H1 (cell line): ENCODE results near the gene SLC48A1. TPM values are rescaled to one million over a fixed set of nuclear protein-coding genes. Genes with fewer than 3 reads are reported as not detected.

Experiments
- CTCF ChIA-PET: fragments of 300-600 bp; sonication (Branson Sonifier 250); formaldehyde crosslinking; loops from one replicate; lab custom pipeline; 2021; ENCODE audit not compliant: partially characterized antibody; lab: Charles Lee
- POLR2A ChIA-PET: fragments of 300-600 bp; sonication (Branson Sonifier 250); formaldehyde crosslinking; loops from one replicate; lab custom pipeline; 2021; ENCODE audit warnings: inconsistent platforms; ENCODE audit not compliant: partially characterized antibody; lab: Charles Lee
- DNase-seq, 2 experiments: peaks; one replicate each; pipeline versions ENCODE4 v3.0.0 to v3.0.0-alpha.2; 2010 to 2022; ENCODE audit warnings: low spot score in 2 of 2, low read depth in 1 of 2, mixed read lengths in 1 of 2
- FAIRE-seq: peaks from 2 replicates; lab custom pipeline; 2011; peaks lifted over from hg19 to GRCh38; lab: Jason Lieb, UNC
- H2AFZ ChIP-seq: 2 replicates; pipeline ENCODE4 v1.8.1; 2012; ENCODE audit warnings: low read length, inconsistent platforms
- H2AK5ac ChIP-seq: 2 replicates; pipeline ENCODE4 v1.6.1; 2013; ENCODE audit warnings: low read depth, low read length
- H2BK120ac ChIP-seq: replicated peaks from 2 replicates; pipeline ENCODE3; 2013; ENCODE audit warnings: low read depth, low read length, inconsistent platforms
- H2BK12ac ChIP-seq: 2 replicates; pipeline ENCODE4 v1.6.1; 2013; ENCODE audit warnings: low read depth, low read length
- H2BK15ac ChIP-seq: 2 replicates; pipeline ENCODE4 v1.6.1; 2013; ENCODE audit warnings: low read length
- H2BK20ac ChIP-seq: 2 replicates; pipeline ENCODE4 v1.6.1; 2013; ENCODE audit warnings: low read length
- H2BK5ac ChIP-seq: 2 replicates; pipeline ENCODE4 v1.6.1; 2013; ENCODE audit warnings: low read depth, low read length
- H3K14ac ChIP-seq: 2 replicates; pipeline ENCODE4 v1.6.1; 2013; ENCODE audit warnings: inconsistent platforms; ENCODE audit not compliant: insufficient read length
- H3K18ac ChIP-seq: 2 replicates; pipeline ENCODE4 v1.6.1; 2013; ENCODE audit warnings: low read length; ENCODE audit errors: extremely low read depth
- H3K23ac ChIP-seq: 2 replicates; pipeline ENCODE4 v1.6.1; 2013; ENCODE audit warnings: inconsistent platforms; ENCODE audit not compliant: insufficient read length
- H3K23me2 ChIP-seq: 2 replicates; pipeline ENCODE4 v1.6.1; 2013; ENCODE audit warnings: low read depth, low read length
- H3K27ac ChIP-seq: 2 replicates; pipeline ENCODE4 v1.6.1; 2011; ENCODE audit warnings: low read depth, low read length, inconsistent platforms
- H3K27me3 ChIP-seq, 4 experiments: replicated peaks in 1 of 4; 1 replicate in 1 of 4; 2 replicates in 3 of 4; pipeline versions ENCODE4 v1.6.1 to v1.8.1; 2011 to 2013; ENCODE audit warnings: low read length in 3 of 4, mild to moderate bottlenecking in 3 of 4, inconsistent platforms in 2 of 4, mixed read lengths in 2 of 4, moderate library complexity in 1 of 4; ENCODE audit not compliant: control insufficient read depth in 3 of 4, insufficient read depth in 3 of 4; ENCODE audit errors: extremely low read depth in 1 of 4
- H3K36me3 ChIP-seq, 4 experiments: 2 replicates each; pipeline versions ENCODE4 v1.6.1 to v1.8.1; 2011 to 2013; ENCODE audit warnings: mild to moderate bottlenecking in 4 of 4, low read length in 3 of 4, moderate library complexity in 2 of 4, control low read depth in 1 of 4, inconsistent platforms in 1 of 4; ENCODE audit not compliant: insufficient read depth in 4 of 4, control insufficient read depth in 2 of 4
- H3K4ac ChIP-seq: replicated peaks from 2 replicates; pipeline ENCODE3; 2013; ENCODE audit warnings: low read length, low read depth, mixed read lengths, inconsistent platforms; ENCODE audit not compliant: insufficient read length
- H3K4me1 ChIP-seq, 4 experiments: replicated peaks in 1 of 4; 1 replicate in 1 of 4; 2 replicates in 3 of 4; pipeline versions ENCODE4 v1.6.1 to v1.8.1; 2011 to 2013; ENCODE audit warnings: low read length in 3 of 4, inconsistent platforms in 2 of 4, mixed read lengths in 1 of 4; ENCODE audit not compliant: insufficient read depth in 4 of 4, control insufficient read depth in 3 of 4
- H3K4me2 ChIP-seq, 2 experiments: 2 replicates each; pipeline versions ENCODE4 v1.6.1 to v1.8.1; 2011 to 2013; ENCODE audit warnings: low read depth in 2 of 2, low read length in 2 of 2, control low read depth in 1 of 2, inconsistent platforms in 1 of 2, mild to moderate bottlenecking in 1 of 2; ENCODE audit not compliant: insufficient read depth in 1 of 2
- H3K4me3 ChIP-seq, 4 experiments: fragments of 200-600, 300-600 bp in 1 of 4; sonication (generic), shearing (Covaris generic), sonication (Bioruptor Twin) in 1 of 4; 2 replicates each; pipeline versions ENCODE4 v1.5.1 to v1.8.1; 2011 to 2016; ENCODE audit warnings: low read length in 4 of 4, low read depth in 3 of 4, control low read depth in 2 of 4, inconsistent platforms in 2 of 4, mild to moderate bottlenecking in 2 of 4, mixed read lengths in 1 of 4, moderate library complexity in 1 of 4; ENCODE audit not compliant: insufficient read depth in 2 of 4; ENCODE audit errors: extremely low read depth in 1 of 4
- H3K56ac ChIP-seq: replicated peaks from 2 replicates; pipeline ENCODE3; 2013; ENCODE audit warnings: low read depth, mild to moderate bottlenecking, mixed read lengths, low read length, inconsistent platforms; ENCODE audit not compliant: insufficient read length
- H3K79me1 ChIP-seq: 2 replicates; pipeline ENCODE4 v1.6.1; 2013; ENCODE audit warnings: low read depth, low read length, control low read depth
- H3K79me2 ChIP-seq, 2 experiments: 2 replicates each; pipeline versions ENCODE4 v1.6.1 to v1.8.1; 2012 to 2013; ENCODE audit warnings: low read length in 2 of 2, mild to moderate bottlenecking in 2 of 2, inconsistent platforms in 1 of 2; ENCODE audit not compliant: insufficient read depth in 2 of 2, control insufficient read depth in 1 of 2
- H3K9ac ChIP-seq, 4 experiments: replicated peaks in 1 of 4; 1 replicate in 1 of 4; 2 replicates in 3 of 4; pipeline versions ENCODE4 v1.6.1 to v1.8.1; 2011 to 2013; ENCODE audit warnings: low read depth in 3 of 4, low read length in 3 of 4, control low read depth in 2 of 4, mild to moderate bottlenecking in 2 of 4, moderate library complexity in 2 of 4, inconsistent platforms in 1 of 4; ENCODE audit errors: extremely low read depth in 1 of 4
- H3K9me3 ChIP-seq, 2 experiments: 2 replicates each; pipeline versions ENCODE4 v1.6.1 to v1.8.1; 2012 to 2013; ENCODE audit warnings: mild to moderate bottlenecking in 2 of 2, moderate library complexity in 2 of 2, control low read depth in 1 of 2, inconsistent platforms in 1 of 2, low read depth in 1 of 2, low read length in 1 of 2, mixed read lengths in 1 of 2; ENCODE audit not compliant: insufficient read depth in 2 of 2
- H4K20me1 ChIP-seq, 2 experiments: replicated peaks in 1 of 2; 2 replicates each; pipeline versions ENCODE3 to v1.8.1; 2011 to 2013; ENCODE audit warnings: inconsistent platforms in 2 of 2, low read length in 2 of 2, mild to moderate bottlenecking in 1 of 2; ENCODE audit not compliant: insufficient read depth in 2 of 2, control insufficient read depth in 1 of 2
- H4K5ac ChIP-seq: 2 replicates; pipeline ENCODE4 v1.6.1; 2013; ENCODE audit warnings: low read length, low read depth, mixed read lengths, inconsistent platforms; ENCODE audit not compliant: insufficient read length
- H4K8ac ChIP-seq: 2 replicates; pipeline ENCODE4 v1.8.0; 2013; ENCODE audit warnings: mild to moderate bottlenecking, moderate library complexity, low read length, inconsistent platforms; ENCODE audit not compliant: insufficient read depth; ENCODE audit errors: extremely low read depth
- H4K91ac ChIP-seq: replicated peaks from 2 replicates; pipeline ENCODE3; 2013; ENCODE audit warnings: low read length, mixed read lengths, inconsistent platforms; ENCODE audit not compliant: insufficient read length
- ASH2L ChIP-seq: fragments of 200-600, 300-600 bp; sonication (generic); IDR thresholded peaks from one replicate; pipeline ENCODE4 v1.7.1; 2017; ENCODE audit warnings: low read length
- CREB1 ChIP-seq: IDR thresholded peaks from 2 replicates; pipeline ENCODE4 v1.6.1; 2012; ENCODE audit warnings: inconsistent platforms
- EZH2 ChIP-seq: fragments of 200-600 bp; sonication (generic); IDR thresholded peaks from 2 replicates; pipeline ENCODE4 v1.7.1; 2012; ENCODE audit warnings: low read depth, mild to moderate bottlenecking, moderate library complexity, low read length, inconsistent platforms; ENCODE audit not compliant: severe bottlenecking
- GABPA ChIP-seq: IDR thresholded peaks from 2 replicates; pipeline ENCODE4 v1.6.1; 2011; ENCODE audit warnings: mild to moderate bottlenecking, low read length, moderate library complexity, borderline replicate concordance; ENCODE audit not compliant: insufficient read depth
- KDM5A ChIP-seq: fragments of 200-600 bp; IDR thresholded peaks from 2 replicates; pipeline ENCODE4 v1.7.1; 2012; ENCODE audit warnings: mild to moderate bottlenecking, low read length, inconsistent platforms, mixed read lengths
- RNF2 ChIP-seq: fragments of 200-900, 300-1000 bp; sonication (generic); IDR thresholded peaks from 2 replicates; pipeline ENCODE4 v1.7.1; 2016; ENCODE audit warnings: borderline replicate concordance, low read depth, mild to moderate bottlenecking, antibody characterized with exemption, low read length; ENCODE audit not compliant: poor library complexity, severe bottlenecking; ENCODE audit errors: missing control alignments
- SP4 ChIP-seq: IDR thresholded peaks from 2 replicates; pipeline ENCODE4 v1.6.1; 2012; ENCODE audit warnings: low read length, inconsistent platforms
- WGBS, 2 experiments: shearing (Covaris generic) in 1 of 2; methylation state at CpG; one replicate each; pipeline versions ENCODE4 v1.1.6 to v1.1.7; 2013 to 2015; ENCODE audit warnings: low lambda C conversion rate in 2 of 2, mixed read lengths in 2 of 2, inconsistent platforms in 1 of 2, low coverage in 1 of 2, missing lambda C conversion rate in 1 of 2; ENCODE audit not compliant: insufficient replicate concordance in 2 of 2, insufficient coverage in 1 of 2, insufficient read length in 1 of 2; ENCODE audit errors: extremely low coverage in 1 of 2, missing lambda C conversion rate in 1 of 2; 5-methylcytosine and 5-hydroxymethylcytosine counted together
- polyA plus RNA-seq, 7 experiments: library from polyadenylated mRNA; depleted of rRNA in 3 of 7; stranded (reverse) in 5 of 7; unstranded in 2 of 7; fragments of >200 nt in 5 of 7; fragments of 200-250 nt in 2 of 7; gene quantifications; 1 replicate in 5 of 7; 2 replicates in 1 of 7; 4 replicates in 1 of 7; pipeline versions ENCODE4 v1.2.1 to v1.2.3, GENCODE V29; 2011 to 2013; ENCODE audit warnings: missing spikeins in 2 of 7, mixed read lengths in 2 of 7
- total RNA-seq: library from RNA; stranded (reverse); fragmentation: NEBNext Ultra II Directional; extraction: Animal tissue kit (Norgen Biotek cat#: 25700); gene quantifications from 2 replicates; pipeline ENCODE4 v1.2.1, GENCODE V29; 2021

SLC48A1 gene
- total and polyA plus RNA-seq, 2 of the 8 experiments (the other 6 are each of a cell fraction or from before 2014, with no cell fraction given) = 9.5 to 14.1 TPM

- no peak overlapping the region for H3K4me2 ChIP-seq
- no peak overlapping the region for H2AFZ ChIP-seq
- no peaks in the 10 kb centered on the region for H3K36me3 ChIP-seq
- H2BK5ac ChIP-seq = no peak overlapping the region
- FAIRE-seq (no peak), DNase-seq (no peak)
- H2AK5ac ChIP-seq = no peak overlapping the region
- ChIA-PET POLR2A (interaction anchor here (1.2 to 28.4 kb wide), 4 partner anchors 9 to 44 kb away, joined by 3 to 480 read pairs (median 7); partner anchors contain the start of gene HDAC7), CTCF (interaction anchor here (10.6 to 30.5 kb wide), 2 partner anchors 14 to 31 kb away, joined by 155 to 2001 read pairs; partner anchors contain the start of genes HDAC7 and SLC48A1)
- H3K9ac ChIP-seq = no peak overlapping the region
- H3K56ac ChIP-seq = no peak overlapping the region
- no peak overlapping the region for H3K14ac ChIP-seq
- no peak overlapping the region for H4K91ac ChIP-seq
- H3K23ac ChIP-seq = no peak overlapping the region
- peaks cover 5 to 27% (median 21%) of the 10 kb centered on the region in 4 experiments for H3K4me1 ChIP-seq
- H4K5ac ChIP-seq = no peak overlapping the region
- H3K27me3 ChIP-seq = no peaks in the 10 kb centered on the region; a peak in 2 of 7 replicates
- no peak overlapping the region; the same call in 1 of the 2 replicates for H2BK12ac ChIP-seq
- H3K9me3 ChIP-seq = no peaks in the 10 kb centered on the region
- H3K23me2 ChIP-seq = peaks cover 7% of the 10 kb centered on the region
- no peak overlapping the region for H3K18ac ChIP-seq
- no peaks in the 10 kb centered on the region for H3K79me1 ChIP-seq
- H2BK15ac ChIP-seq = no peak overlapping the region
- TF ChIP-seq CREB1 (no peak), KDM5A (no peak), EZH2 (no peak), RNF2 (no peak), ASH2L (no peak), SP4 (no peak), GABPA (no peak)
- H3K4me3 ChIP-seq = no peak overlapping the region
- H3K79me2 ChIP-seq = peaks cover 0 to 3% of the 10 kb centered on the region in 2 experiments; a peak in 1 of 4 replicates
- 88% methylated on average over 3 of the region's 3 CpGs; no CpG with 5 or more reads in 1 of the 2 experiments for WGBS, 2 experiments
- H3K27ac ChIP-seq = no peak overlapping the region
- no peak overlapping the region for H2BK120ac ChIP-seq
- no peak overlapping the region for H3K4ac ChIP-seq
- no peak overlapping the region for H2BK20ac ChIP-seq
- no peak overlapping the region for H4K8ac ChIP-seq
- H4K20me1 ChIP-seq = no peaks in the 10 kb centered on the region
Measured at GRCh38 chr12:47824635-47825034, 51.6 kb downstream of the SLC48A1 start.
